Hematopoietic multipotent progenitor cell treated with erythropoietin and hydrocortisone succinate and interleukin-3 and kit ligand, for 6 days (in vitro differentiated cells): Measurements from ENCODE around the gene ADAMTS4.

Experiments used
- DNase-seq: peaks from one replicate; pipeline ENCODE4 v3.0.0-alpha.2; 2015

ADAMTS4 gene

DNA sequence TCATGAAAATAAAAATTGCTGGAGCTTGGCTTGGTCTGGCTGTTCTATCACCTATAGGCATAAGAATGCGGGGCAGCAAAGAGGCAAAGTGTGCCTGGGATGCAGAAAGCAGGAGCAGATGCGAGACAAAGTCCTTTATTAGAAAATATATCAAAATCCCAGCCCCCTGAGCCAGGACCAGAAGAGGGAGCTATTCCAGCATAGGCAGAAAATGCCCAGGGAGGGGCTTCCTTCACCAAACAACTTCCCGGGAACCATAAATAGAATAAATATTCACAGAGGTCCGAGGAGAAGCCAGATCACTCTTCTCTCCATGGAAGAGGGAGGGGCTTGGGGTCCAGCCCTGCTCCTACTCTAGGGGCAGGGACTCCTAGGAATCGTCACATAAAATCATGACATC, 27.7 kb downstream of the ADAMTS4 start:
- no peak for DNase-seq

DNA sequence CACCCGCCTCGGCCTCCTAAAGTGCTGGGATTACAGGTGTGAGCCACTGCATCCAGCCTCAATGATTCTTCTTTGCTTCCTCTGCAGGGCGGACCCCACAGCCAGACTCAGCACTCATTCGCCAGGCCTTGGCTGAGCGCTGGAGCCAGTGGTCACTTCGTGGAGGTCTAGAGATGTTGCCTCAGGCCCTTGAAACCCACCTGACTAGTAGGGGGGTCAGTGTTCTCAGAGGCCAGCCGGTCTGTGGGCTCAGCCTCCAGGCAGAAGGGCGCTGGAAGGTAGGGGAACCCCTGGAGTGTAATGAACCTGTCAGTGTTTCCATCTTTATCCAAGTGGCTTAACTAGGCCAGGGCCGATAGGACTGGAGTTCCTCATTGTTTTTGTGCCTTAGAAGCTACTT, 29.9 kb downstream of the ADAMTS4 start:
- no peak for DNase-seq

DNA sequence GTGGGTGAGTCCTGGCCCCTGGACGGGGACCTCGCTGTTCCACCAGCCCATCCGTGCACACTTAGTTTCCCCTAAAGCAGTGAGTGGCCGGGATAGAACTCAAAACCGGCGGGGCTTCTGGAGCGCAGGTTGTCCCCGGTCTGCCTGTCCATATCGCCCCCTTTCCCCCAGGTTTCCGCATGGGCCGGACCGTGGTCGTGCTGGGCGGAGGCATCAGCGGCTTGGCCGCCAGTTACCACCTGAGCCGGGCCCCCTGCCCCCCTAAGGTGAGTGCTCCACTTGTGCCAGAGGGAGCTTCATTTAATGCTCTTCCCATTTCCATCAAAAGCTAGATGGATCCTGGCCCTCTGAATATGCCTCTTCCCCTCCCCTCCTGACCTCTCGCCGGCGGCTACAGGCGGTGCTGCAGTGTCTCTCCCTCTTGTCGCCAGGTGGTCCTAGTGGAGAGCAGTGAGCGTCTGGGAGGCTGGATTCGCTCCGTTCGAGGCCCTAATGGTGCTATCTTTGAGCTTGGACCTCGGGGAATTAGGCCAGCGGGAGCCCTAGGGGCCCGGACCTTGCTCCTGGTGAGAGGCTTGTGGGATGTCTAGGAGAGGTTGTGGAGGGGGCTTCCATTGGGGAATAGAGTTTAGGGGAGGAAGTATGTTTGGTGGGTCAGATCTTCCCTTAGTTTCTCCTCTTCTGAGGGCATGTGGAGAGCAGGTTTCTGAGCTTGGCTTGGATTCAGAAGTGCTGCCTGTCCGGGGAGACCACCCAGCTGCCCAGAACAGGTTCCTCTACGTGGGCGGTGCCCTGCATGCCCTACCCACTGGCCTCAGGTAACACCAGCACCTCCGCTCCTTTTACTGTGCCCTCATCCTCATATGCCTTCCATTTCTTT, 31.9 kb downstream of the ADAMTS4 start:
- peak; percentile 70 for DNase-seq

DNA sequence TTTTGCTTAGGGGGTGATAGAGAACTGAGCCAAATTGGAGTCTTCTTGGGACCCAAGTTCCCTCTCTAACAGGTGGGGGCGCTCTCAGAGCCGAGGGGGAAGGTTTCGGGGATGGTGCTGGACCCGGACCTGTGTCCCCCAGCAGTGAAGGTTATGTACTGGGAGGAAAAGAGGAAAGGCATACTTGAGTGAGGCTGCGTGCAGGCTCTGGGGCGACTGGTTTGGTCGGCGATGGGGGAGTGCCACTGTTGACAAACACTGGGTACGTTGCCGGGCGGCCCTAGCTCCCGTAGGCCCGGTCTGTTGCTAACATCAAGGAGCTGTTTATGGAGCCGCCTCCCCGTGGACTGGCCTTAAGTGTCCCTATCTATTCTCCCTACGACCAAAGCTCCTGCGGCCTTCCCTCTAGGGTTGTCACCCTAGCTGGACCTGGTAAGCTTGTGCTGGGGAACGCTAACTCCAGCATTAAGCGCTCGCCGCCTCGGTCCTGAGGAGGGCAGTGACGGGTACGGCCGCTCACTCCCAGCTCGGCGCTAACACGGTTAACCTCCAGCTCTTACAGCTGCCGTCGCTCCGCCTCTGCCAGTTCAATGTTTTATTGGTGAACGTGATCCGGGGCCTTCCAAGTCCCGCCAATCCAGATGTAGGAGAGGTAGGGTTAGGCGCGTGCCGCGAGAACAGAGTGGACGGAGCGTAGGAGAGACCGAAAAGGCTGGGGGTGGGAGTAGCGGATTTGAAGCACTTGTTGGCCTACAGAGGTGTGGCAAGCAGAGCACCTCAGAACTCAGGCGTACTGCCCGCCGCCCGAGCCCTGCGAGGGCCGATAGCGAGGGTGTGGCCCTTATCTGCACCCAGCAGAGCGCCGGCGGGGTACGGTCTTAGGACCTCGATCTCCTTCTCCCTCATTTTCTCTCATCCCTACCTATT, 32.8 kb downstream of the ADAMTS4 start, which contains the start of gene PPOX:
PPOX (plus strand) TSS at position 685 of the 927 bp plus-strand sequence. CDS start 422 bp downstream, outside the sequence.
- DNase-seq: peak; percentile 100

DNA sequence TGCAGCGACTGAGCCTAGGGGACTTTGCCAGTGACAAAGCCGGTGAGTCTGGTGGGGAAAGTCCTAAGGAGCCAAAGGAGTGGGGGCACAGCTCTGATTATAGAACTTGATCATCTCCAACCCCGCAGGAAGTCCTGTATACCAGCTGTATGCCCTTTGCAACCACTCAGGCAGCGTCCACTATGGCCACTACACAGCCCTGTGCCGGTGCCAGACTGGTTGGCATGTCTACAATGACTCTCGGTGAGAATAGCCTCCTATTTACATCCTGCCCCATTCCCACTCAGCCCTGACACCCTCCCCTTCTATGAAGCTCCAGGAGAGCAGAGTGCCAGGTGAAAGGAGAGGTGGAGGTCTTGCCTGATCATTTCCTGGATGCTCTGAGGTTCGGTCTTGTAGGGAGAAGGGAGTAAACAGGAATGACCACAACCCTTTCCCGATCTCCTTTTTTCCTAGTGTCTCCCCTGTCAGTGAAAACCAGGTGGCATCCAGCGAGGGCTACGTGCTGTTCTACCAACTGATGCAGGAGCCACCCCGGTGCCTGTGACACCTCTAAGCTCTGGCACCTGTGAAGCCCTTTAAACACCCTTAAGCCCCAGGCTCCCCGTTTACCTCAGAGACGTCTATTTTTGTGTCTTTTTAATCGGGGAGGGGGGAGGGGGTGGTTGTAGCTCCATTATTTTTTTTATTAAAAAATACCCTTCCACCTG, 33.8 kb downstream of the ADAMTS4 start:
- DNase-seq: no peak

DNA sequence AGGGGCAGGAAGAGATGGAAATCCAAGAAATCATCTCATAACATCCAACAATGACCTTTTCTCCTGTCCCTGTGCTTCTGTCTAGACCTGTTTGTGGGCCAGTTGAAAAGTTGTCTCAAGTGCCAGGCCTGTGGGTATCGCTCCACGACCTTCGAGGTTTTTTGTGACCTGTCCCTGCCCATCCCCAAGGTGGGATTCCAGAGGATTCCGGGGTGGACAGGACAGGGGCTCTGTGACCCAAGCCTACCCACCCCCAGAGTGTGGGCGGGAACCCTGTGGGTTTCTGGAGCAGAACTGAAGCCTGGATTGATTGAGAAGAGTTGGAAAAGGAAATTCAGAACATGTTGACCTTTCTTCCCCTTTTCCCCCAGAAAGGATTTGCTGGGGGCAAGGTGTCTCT, 35.1 kb downstream of the ADAMTS4 start:
- DNase-seq: no peak

DNA sequence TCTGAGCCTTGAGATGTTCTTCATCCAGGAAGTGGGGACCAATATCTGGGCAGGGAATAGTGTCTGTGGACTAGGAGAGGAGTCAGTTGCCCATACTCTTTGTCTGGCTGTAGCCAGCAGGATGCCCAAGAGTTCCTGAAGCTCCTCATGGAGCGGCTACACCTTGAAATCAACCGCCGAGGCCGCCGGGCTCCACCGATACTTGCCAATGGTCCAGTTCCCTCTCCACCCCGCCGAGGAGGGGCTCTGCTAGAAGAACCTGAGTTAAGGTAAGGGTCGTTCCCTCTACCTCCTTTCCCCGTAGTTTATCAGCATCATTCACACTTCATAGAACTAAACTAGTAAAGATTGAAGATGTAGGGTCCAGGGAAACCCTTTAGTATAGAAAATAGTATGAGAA, 36.0 kb downstream of the ADAMTS4 start:
- DNase-seq: no peak

DNA sequence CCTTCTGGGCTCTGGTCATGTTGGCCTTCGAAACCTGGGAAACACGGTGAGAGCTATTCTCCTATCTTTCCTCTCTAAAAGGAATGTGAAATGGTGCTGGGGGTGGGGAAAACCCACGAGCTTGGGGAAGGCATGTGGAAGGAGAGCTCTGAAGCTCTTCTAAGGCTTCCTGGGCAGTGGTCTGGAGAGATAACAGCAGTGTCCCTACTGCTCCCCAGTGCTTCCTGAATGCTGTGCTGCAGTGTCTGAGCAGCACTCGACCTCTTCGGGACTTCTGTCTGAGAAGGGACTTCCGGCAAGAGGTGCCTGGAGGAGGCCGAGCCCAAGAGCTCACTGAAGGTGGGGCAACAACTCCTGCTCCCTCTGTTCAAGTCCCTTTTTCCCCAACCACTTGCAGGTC, 36.8 kb downstream of the ADAMTS4 start:
- no peak for DNase-seq

DNA sequence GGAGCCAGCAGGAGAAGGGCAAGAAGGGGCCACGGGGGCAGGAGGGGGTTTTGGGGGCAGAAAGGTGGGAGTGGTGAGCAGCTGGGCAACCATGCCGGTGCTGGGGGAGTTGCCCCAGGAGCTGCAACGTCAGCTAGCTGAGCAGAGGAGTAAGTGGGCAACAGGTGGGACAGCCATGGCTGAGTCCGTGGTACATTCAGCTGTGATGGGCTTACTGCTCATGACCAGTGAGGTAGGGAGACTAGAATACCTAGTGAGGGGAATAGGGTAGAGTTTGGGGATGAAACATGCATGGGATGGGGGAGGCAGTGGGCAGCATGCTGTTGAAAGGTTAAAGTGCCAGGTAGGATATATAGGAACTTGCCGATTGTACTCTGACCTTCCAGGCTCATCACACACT, 37.2 kb downstream of the ADAMTS4 start:
- DNase-seq: no peak

DNA sequence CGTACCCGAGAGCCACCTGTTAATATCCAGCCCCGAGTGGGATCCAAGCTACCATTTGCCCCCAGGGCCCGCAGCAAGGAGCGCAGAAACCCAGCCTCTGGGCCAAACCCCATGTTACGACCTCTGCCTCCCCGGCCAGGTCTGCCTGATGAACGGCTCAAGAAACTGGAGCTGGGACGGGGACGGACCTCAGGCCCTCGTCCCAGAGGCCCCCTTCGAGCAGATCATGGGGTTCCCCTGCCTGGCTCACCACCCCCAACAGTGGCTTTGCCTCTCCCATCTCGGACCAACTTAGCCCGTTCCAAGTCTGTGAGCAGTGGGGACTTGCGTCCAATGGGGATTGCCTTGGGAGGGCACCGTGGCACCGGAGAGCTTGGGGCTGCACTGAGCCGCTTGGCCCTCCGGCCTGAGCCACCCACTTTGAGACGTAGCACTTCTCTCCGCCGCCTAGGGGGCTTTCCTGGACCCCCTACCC, 38.1 kb downstream of the ADAMTS4 start:
- DNase-seq: no peak

DNA sequence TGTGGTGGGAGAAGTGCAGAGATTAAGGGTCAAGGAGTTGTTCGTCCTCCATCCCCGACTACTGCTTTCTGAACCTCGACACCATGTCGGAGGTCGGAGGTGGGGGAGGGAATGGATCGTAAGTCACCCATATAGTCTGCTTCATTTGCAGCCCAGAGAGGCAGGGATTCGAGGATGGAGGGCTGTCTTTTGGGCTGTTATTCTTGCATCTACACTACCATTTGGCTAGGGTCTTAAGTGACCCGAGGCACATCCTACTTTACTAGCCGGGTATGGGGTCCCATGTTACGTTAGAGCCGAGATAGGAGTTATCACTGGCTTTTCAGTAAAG, 39.0 kb downstream of the ADAMTS4 start:
- DNase-seq: no peak

DNA sequence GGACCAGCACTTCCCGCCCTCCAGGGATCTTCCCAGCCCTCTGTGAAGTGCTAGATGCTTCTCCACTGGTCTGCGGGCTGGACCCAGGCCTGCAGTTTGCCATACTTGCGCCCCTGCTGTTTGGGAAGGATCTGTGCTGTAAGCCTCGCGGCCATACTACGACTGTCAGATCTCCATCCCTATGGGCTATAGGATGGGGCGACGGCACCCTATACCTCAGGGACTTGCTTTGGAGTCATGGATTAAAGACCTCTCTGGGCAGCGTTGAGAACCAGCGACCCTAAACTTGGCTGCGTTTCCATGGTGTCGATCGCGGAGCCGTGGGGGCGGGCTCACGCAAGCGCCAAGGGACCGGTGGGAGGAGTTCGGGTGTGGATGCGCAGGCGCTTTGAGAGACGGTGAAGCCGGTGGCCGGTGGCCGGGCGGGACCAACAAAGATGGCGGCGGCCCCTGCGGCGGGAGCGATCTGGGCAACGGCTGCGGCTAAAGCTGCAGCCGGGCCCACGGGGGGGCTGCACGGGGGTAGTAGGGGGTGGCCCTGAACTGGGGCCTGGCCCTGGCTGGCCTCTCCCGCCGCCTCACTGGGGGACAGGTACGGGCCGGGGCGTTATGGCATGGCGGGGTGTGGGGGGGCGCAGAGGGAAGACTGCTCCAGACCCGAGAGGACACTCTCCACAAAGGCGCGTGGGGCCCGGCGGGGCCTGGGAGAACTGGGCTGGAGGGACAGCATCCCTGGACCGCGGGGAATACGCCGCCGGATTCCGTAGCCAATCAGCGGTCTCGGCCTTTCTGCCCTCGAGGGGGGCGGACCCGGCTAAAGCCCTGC, 39.6 kb downstream of the ADAMTS4 start, which contains the start of gene USP21:
USP21 (plus strand) TSS at position 414 of the 826 bp plus-strand sequence. CDS start 1,141 bp downstream, outside the sequence.
- DNase-seq: peak; percentile 97

DNA sequence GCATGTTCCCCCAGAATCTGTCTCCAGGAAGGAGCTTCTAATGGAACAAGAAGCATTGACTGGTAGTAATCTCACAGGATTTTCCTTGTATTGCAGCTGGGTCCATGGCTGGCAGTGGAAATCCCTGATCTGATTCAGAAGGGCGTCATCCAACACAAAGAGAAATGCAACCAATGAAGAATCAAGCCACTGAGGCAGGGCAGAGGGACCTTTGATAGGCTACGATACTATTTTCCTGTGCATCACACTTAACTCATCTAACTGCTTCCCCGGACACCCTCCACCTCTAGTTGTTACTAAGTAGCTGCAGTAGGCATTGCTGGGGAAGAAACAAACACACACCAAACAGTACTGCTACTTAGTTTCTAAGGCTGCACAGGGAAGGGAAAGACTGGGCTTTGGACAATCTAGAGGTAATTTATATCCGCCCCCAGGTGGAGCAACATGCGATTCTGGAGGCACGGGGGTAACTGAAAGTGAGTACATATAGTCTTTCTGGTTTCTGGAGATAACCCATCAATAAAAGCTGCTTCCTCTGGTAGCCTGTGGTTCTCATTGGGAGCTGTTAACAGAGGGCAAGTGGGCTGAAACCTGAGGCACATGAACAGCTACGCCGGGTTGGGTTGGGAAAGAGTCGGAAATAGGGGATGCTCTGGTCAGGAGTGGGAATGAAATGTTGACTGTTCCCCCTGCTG, 40.4 kb downstream of the ADAMTS4 start:
- peak; percentile 77 for DNase-seq

DNA sequence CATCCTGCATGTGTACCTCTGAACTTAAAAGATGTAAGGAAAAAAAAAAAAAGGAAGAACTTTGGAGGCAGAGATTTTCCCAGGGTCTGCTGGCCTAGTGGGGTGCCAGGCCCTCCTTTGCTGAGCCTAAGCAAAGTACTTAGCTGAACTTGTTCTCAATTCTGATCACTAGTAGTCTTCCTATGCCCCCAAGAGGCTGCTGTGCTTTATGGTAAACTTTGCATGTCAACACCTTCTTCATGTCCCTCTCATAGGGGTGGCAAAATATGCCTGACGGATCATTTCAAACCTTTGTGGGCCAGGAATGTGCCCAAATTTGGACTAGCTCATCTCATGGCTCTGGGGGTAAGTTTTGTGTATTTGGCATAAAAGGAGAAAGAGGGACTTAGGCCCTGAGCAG, 41.0 kb downstream of the ADAMTS4 start:
- no peak for DNase-seq

DNA sequence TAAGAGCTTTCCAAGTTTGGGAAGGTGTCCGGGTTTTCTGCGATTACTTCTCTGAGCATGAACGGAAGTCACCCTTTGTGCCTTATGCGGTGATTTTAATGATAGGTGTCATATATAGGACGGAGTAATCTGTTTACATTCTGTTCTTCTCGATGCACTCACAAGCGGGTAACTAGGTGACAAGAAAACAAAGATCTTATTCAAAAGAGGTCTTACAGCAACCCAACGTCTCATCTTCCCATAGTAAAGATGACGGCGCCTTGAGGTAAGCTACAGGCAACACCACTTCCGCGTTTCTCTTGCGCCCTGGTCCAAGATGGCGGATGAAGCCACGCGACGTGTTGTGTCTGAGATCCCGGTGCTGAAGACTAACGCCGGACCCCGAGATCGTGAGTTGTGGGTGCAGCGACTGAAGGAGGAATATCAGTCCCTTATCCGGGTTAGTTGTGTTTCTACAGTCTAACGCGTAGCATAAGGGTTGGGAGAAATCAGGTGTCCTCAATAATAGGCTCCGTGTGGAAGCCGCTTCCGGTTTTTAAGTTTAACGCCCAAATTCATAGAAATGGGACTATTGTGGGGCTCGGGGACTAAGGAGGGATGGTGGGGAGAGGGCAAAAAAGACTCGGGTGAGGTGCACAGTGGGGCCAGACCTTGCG, 45.0 kb downstream of the ADAMTS4 start, which contains the start of gene UFC1:
UFC1 (plus strand) TSS at position 297 of the 656 bp plus-strand sequence; CDS start at position 317, 20 bp downstream.
- peak; percentile 97 for DNase-seq

DNA sequence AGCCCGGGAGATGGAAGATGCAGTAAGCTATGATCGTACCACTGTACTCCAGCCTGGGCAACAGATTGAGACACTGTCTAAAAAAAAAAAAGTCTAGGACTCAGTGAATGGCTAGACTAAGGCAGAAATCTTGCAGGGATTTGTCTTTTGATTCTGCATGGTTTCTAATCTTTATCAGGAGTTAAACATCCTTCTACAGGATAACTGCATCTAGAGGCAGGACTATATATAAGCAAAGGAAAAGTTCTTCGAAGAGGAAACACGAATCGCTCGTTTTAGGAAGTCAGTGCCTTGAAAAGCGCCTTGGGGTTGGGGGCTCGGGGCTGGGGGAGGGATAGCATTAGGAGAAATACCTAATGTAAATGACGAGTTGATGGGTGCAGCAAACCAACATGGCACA, 45.7 kb downstream of the ADAMTS4 start:
- no peak for DNase-seq

DNA sequence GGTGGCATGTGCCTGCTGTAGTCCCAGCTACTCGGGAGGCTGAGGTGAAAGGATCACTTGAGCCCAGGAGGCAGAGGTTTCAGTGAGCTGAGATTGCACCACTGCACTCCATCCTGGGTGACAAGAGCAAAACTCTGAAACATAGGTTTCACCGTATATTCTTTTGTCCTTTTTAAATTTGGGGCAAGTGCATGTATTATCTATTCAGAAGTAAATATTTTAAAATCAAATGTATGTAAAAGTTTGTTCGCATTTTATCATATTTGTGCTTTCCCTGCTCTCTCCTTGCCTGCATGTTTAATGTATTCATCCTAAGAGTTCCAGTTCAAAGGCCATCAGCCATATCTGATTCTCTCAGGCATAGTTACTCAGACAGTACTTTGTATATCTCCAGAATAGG, 53.0 kb downstream of the ADAMTS4 start:
- no peak for DNase-seq

DNA sequence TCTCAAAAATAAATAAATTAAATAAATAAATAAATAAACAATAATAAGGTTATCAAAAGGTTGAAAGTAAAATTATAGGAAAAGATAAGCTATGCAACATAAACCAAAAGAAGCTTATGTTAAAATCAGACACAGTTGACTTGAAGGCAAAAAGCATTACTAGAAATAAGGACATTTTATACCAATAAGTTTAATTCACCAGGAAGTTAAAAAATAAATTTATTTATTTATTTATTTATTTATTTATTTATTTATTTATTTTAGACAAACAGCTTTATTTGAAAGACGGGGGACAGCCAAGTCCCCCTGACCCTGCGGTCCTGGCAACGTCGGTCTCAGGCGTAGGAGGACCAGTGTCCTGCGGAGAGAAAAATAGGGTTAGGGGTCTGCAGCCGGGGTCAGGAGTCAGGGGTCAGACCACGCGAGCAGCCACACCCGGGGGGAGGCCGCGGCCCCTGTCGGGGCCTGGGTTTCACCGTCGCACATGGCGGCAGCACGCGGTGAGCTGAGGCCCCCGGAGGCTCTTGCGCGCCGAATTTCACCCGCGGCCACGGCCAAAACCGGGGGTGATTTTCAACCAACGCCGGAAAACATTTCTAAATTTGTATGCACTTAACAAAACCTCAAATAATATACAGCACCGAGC, 58.0 kb downstream of the ADAMTS4 start:
- no peak for DNase-seq

DNA sequence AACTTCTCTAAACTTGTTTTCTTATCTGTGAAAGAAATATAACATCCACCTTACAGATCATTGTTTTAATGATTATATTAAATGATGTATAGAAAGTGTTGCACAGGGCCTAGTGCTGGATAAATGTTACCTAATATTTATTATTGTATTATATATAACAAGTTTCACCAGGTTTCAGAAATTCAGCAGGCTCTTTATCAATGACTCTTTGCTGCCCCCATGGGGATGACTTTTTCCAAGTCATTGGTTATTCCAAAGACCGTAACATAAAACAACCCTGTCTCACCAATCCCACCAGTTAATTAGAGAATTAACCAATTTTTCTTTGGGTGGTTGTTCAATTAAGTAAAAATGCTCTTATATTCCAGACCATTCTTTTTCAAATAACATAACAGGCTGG, 59.1 kb downstream of the ADAMTS4 start:
- DNase-seq: peak; percentile 85

DNA sequence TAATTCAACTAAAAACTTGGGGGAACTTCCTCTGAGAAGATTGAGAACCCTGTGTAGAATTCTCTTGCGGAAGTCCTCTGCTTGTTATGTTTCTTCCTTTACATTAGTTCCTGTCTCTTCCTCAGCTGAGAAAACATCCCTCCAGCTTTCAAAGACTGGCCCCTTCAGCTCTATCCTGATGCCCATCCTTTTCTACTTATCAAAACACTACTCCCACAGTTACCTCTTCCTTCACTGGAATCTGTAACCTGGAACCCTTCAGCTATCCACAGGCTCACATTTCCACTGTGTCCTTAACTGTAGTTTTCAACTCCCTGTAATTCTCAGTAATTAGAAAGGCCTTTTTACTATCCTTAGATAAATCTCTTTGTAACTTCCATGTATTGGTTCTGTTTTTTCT, 60.4 kb downstream of the ADAMTS4 start:
- no peak for DNase-seq
